HEK293 (cell line): Measurements from ENCODE around the gene OR10D3.

Experiments
- CTCF ChIP-seq: fragments of 450-650 bp; formaldehyde crosslinking; IDR thresholded peaks from 2 replicates; pipeline ENCODE4 v1.5.1; 2016; ENCODE audit warnings: missing biosample characterization, missing genetic modification characterization
- MZF1 ChIP-seq: fragments of 450-650 bp; formaldehyde crosslinking; IDR thresholded peaks from 2 replicates; pipeline ENCODE4 v1.5.1; 2017; ENCODE audit warnings: missing biosample characterization, missing genetic modification characterization, borderline replicate concordance
- REST ChIP-seq: fragments of 450-650 bp; formaldehyde crosslinking; IDR thresholded peaks from 2 replicates; pipeline ENCODE4 v1.5.1; 2016; ENCODE audit warnings: missing biosample characterization, missing genetic modification characterization
- TCF7L2 ChIP-seq: IDR thresholded peaks from 2 replicates; pipeline ENCODE4 v1.6.1; 2011; ENCODE audit warnings: low read depth, mild to moderate bottlenecking, inconsistent platforms, low read length, moderate library complexity, borderline replicate concordance
- ZNF10 ChIP-seq: fragments of 450-650 bp; formaldehyde crosslinking; IDR thresholded peaks from 2 replicates; pipeline ENCODE4 v1.5.1; 2017; ENCODE audit warnings: missing biosample characterization, missing genetic modification characterization
- ZNF221 ChIP-seq: fragments of 450-650 bp; formaldehyde crosslinking; IDR thresholded peaks from 2 replicates; pipeline ENCODE4 v1.5.1; 2017; ENCODE audit warnings: missing biosample characterization, missing genetic modification characterization, borderline replicate concordance
- TF ChIP-seq, protein P1 (sequence below): fragments of 450-650 bp; formaldehyde crosslinking; IDR thresholded peaks from 2 replicates; pipeline ENCODE4 v1.5.1; 2016; ENCODE audit warnings: missing biosample characterization, missing genetic modification characterization

- TF ChIP-seq CTCF (no peak), ZNF221 (no peak), ZNF10 (tag by site-specific recombination) (no peak), TCF7L2 (no peak), MZF1 (tag by site-specific recombination) (no peak), REST (no peak)
- TF ChIP-seq, protein P1, sequence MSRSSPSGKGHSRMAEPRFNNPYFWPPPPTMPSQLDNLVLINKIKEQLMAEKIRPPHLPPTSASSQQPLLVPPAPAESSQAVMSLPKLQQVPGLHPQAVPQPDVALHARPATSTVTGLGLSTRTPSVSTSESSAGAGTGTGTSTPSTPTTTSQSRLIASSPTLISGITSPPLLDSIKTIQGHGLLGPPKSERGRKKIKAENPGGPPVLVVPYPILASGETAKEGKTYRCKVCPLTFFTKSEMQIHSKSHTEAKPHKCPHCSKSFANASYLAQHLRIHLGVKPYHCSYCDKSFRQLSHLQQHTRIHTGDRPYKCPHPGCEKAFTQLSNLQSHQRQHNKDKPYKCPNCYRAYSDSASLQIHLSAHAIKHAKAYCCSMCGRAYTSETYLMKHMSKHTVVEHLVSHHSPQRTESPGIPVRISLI (tag by site-specific recombination), result no peak
These were observed 30.9 kb downstream of the OR10D3 start for GRCh38 chr11:124214027-124214426.
